NCI-H1694 (cell line): ENCODE data around the gene SAAL1.
"Not testable (repeated sequence)": the region's sequence is repeated elsewhere in the genome, so short reads cannot be mapped to it uniquely, and the experiment has no call there.

Experiments used
- DNase-seq: peaks from one replicate; lab custom pipeline; 2025; lab: John Stamatoyannopoulos, UW

SAAL1 gene

GRCh38 chr11:18105802-18106574 lies at the start of gene SAAL1:
TSS of gene SAAL1 (minus strand) at chr11:18106082. CDS start at chr11:18106041, 41 bp downstream.
- DNase-seq: peak; percentile 64

- no peak for DNase-seq
Observed at GRCh38 chr11:18151581-18151980, 45.7 kb upstream of the SAAL1 start.

- DNase-seq: no peak
Observed at GRCh38 chr11:18145837-18146236, 40.0 kb upstream of the SAAL1 start.

- DNase-seq: no peak
Observed at GRCh38 chr11:18145025-18145424, 39.1 kb upstream of the SAAL1 start.

- no peak for DNase-seq
Observed at GRCh38 chr11:18144243-18144642, 38.4 kb upstream of the SAAL1 start.

- no peak for DNase-seq
Observed at GRCh38 chr11:18140145-18140544, 34.3 kb upstream of the SAAL1 start.

GRCh38 chr11:18137186-18137800 lies 31.4 kb upstream of the SAAL1 start:
- DNase-seq: no peak

- DNase-seq: no peak
Observed at GRCh38 chr11:18135308-18135707, 29.4 kb upstream of the SAAL1 start.

GRCh38 chr11:18132341-18132740 lies 26.5 kb upstream of the SAAL1 start, which contains the start of gene MRGPRX3:
TSS of gene MRGPRX3 (plus strand) at chr11:18132571. CDS start at chr11:18137203, 4,632 bp downstream.
- no peak for DNase-seq

- DNase-seq: not testable (repeated sequence)
Observed at GRCh38 chr11:18131115-18131514, 25.2 kb upstream of the SAAL1 start.

GRCh38 chr11:18121331-18121828 lies 15.5 kb upstream of the SAAL1 start:
- not testable (repeated sequence) for DNase-seq

- peak; percentile 23 for DNase-seq
Observed at GRCh38 chr11:18115360-18116127, 9.7 kb upstream of the SAAL1 start.

- no peak for DNase-seq
Observed at GRCh38 chr11:18111005-18111404, 5.1 kb upstream of the SAAL1 start.

- no peak for DNase-seq
Observed at GRCh38 chr11:18108254-18108653, 2.4 kb upstream of the SAAL1 start.

- DNase-seq: no peak
Observed at GRCh38 chr11:18106688-18107087, 806 bp upstream of the SAAL1 start.

GRCh38 chr11:18105086-18105801 lies 638 bp downstream of the SAAL1 start:
- no peak for DNase-seq

- no peak for DNase-seq
Observed at GRCh38 chr11:18100926-18101656, 4.8 kb downstream of the SAAL1 start.

GRCh38 chr11:18093959-18094358 lies 11.9 kb downstream of the SAAL1 start:
- DNase-seq: no peak

- no peak for DNase-seq
Observed at GRCh38 chr11:18091731-18092130, 14.2 kb downstream of the SAAL1 start.

GRCh38 chr11:18088966-18089365 lies 16.9 kb downstream of the SAAL1 start:
- no peak for DNase-seq

- no peak for DNase-seq
Observed at GRCh38 chr11:18088366-18088765, 17.5 kb downstream of the SAAL1 start.
